ENCODE measurements around the gene TEAD1.

DNA sequence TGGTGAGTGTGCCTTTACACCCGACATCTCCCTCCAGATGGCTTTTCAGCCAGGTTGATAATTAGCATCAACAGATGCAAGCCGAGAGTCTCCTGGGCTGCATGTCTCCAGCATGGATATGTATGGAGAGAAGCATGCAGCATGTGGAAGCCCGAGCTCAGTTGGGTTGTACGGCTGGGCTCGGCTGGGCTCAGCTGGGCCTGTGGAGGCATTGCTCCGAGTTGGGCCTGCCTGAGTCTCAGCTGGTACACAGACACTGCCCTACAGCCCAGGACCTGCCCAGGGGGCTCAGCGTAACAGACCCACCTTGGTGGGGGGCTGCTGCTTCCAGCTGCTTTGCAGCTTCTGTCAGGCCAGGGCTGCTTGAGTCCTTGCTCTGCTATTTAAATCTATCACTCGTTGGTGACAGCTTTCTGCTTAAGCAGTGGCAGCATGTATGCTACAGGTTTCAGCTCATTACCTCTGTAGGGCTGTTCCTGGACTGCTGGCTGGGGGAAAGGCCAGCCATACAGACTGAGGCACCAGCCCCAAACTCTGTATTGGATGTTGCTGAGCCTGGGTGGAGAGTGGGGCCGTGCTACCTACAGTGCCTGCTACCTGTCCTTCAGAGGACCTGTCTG, 115.5 kb downstream of the TEAD1 start:
- TF ChIP-seq, protein P1, sequence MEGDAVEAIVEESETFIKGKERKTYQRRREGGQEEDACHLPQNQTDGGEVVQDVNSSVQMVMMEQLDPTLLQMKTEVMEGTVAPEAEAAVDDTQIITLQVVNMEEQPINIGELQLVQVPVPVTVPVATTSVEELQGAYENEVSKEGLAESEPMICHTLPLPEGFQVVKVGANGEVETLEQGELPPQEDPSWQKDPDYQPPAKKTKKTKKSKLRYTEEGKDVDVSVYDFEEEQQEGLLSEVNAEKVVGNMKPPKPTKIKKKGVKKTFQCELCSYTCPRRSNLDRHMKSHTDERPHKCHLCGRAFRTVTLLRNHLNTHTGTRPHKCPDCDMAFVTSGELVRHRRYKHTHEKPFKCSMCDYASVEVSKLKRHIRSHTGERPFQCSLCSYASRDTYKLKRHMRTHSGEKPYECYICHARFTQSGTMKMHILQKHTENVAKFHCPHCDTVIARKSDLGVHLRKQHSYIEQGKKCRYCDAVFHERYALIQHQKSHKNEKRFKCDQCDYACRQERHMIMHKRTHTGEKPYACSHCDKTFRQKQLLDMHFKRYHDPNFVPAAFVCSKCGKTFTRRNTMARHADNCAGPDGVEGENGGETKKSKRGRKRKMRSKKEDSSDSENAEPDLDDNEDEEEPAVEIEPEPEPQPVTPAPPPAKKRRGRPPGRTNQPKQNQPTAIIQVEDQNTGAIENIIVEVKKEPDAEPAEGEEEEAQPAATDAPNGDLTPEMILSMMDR (IDR thresholded peaks at IDR 0.05), result no peak
- TF ChIP-seq POLR2A (IDR thresholded peaks at IDR 0.05) (no peak), EP300 (IDR thresholded peaks at IDR 0.05) (no peak)

All from tibial nerve (tissue), 4 donors.